Measurements from ENCODE around the gene EP400.

The EP400 gene

GRCh38 chr12:131918311-131919050 is 31.3 kb upstream of the EP400 start:
- Histone ChIP-seq H3K4me1 (ENCODE audit: control insufficient read depth, low read length) (peaks cover 12% of the 10 kb centered on the region), H3K9me2 (replicated peaks; ENCODE audit: control insufficient read depth, low read length) (no peaks in the 10 kb centered on the region), H3K36me3 (ENCODE audit: control insufficient read depth, low read length) (no peaks in the 10 kb centered on the region), H3F3A (ENCODE audit: control insufficient read depth, insufficient read depth) (no peaks in the 10 kb centered on the region), H3K27me3 (ENCODE audit: control insufficient read depth, low read length) (peaks cover 19% of the 10 kb centered on the region), H3K27ac (ENCODE audit: low read depth, low read length) (no peak overlapping the region), H3K4me3 (ENCODE audit: low read length) (no peak overlapping the region), H3K79me2 (ENCODE audit: control insufficient read depth, low read length) (no peaks in the 10 kb centered on the region), H3K4me2 (ENCODE audit: low read length) (no peak overlapping the region), H3K9me3 (ENCODE audit: control insufficient read depth, insufficient read depth, low read length) (no peaks in the 10 kb centered on the region), H4K20me1 (ENCODE audit: control insufficient read depth, insufficient read depth, low read depth, low read length) (peaks cover 18% of the 10 kb centered on the region; the same call in 1 of the 2 replicates)
- TF ChIP-seq CTCF (IDR thresholded peaks at IDR 0.05; ENCODE audit: low read depth, low read length, poor library complexity, severe bottlenecking) (no peak), EZH2phosphoT487 (IDR thresholded peaks at IDR 0.05; ENCODE audit: borderline replicate concordance, low read length) (no peak)

GRCh38 chr12:131919051-131919347 is 30.7 kb upstream of the EP400 start:
- Histone ChIP-seq H3K4me3 (ENCODE audit: low read length) (no peak overlapping the region), H3K27ac (ENCODE audit: low read depth, low read length) (no peak overlapping the region), H3K4me2 (ENCODE audit: low read length) (no peak overlapping the region), H3K36me3 (ENCODE audit: control insufficient read depth, low read length) (no peaks in the 10 kb centered on the region), H3K4me1 (ENCODE audit: control insufficient read depth, low read length) (peaks cover 17% of the 10 kb centered on the region), H3K79me2 (ENCODE audit: control insufficient read depth, low read length) (no peaks in the 10 kb centered on the region), H3K9me3 (ENCODE audit: control insufficient read depth, insufficient read depth, low read length) (no peaks in the 10 kb centered on the region), H3K9me2 (replicated peaks; ENCODE audit: control insufficient read depth, low read length) (no peaks in the 10 kb centered on the region), H4K20me1 (ENCODE audit: control insufficient read depth, insufficient read depth, low read depth, low read length) (peaks cover 22% of the 10 kb centered on the region; the same call in 1 of the 2 replicates), H3F3A (ENCODE audit: control insufficient read depth, insufficient read depth) (peaks cover under 1% of the 10 kb centered on the region; the same call in 1 of the 2 replicates), H3K27me3 (ENCODE audit: control insufficient read depth, low read length) (peaks cover 19% of the 10 kb centered on the region)
- no peak for TF ChIP-seq CTCF (IDR thresholded peaks at IDR 0.05; ENCODE audit: low read depth, low read length, poor library complexity, severe bottlenecking)
- no peak for TF ChIP-seq EZH2phosphoT487 (IDR thresholded peaks at IDR 0.05; ENCODE audit: borderline replicate concordance, low read length)

GRCh38 chr12:131919366-131920156 is 30.2 kb upstream of the EP400 start:
- no peak overlapping the region for H3K4me2 ChIP-seq (ENCODE audit: low read length)
- no peaks in the 10 kb centered on the region for H3K9me2 ChIP-seq (replicated peaks; ENCODE audit: control insufficient read depth, low read length)
- TF ChIP-seq EZH2phosphoT487 (IDR thresholded peaks at IDR 0.05; ENCODE audit: borderline replicate concordance, low read length) (no peak), CTCF (IDR thresholded peaks at IDR 0.05; ENCODE audit: low read depth, low read length, poor library complexity, severe bottlenecking) (no peak)
- H4K20me1 ChIP-seq (ENCODE audit: control insufficient read depth, insufficient read depth, low read depth, low read length): peaks cover 23% of the 10 kb centered on the region; the same call in 1 of the 2 replicates
- H3K79me2 ChIP-seq (ENCODE audit: control insufficient read depth, low read length): no peaks in the 10 kb centered on the region
- H3K9me3 ChIP-seq (ENCODE audit: control insufficient read depth, insufficient read depth, low read length): no peaks in the 10 kb centered on the region
- no peak overlapping the region for H3K27ac ChIP-seq (ENCODE audit: low read depth, low read length)
- H3K36me3 ChIP-seq (ENCODE audit: control insufficient read depth, low read length): no peaks in the 10 kb centered on the region
- peaks cover 22% of the 10 kb centered on the region for H3K4me1 ChIP-seq (ENCODE audit: control insufficient read depth, low read length)
- H3K27me3 ChIP-seq (ENCODE audit: control insufficient read depth, low read length): peaks cover 20% of the 10 kb centered on the region
- peaks cover 6% of the 10 kb centered on the region for H3F3A ChIP-seq (ENCODE audit: control insufficient read depth, insufficient read depth)
- no peak overlapping the region for H3K4me3 ChIP-seq (ENCODE audit: low read length)
